Omental fat pad (tissue), 4 donors: ENCODE measurements around the gene CDV3. TPM values are rescaled to one million over a fixed set of nuclear protein-coding genes. Genes with fewer than 3 reads are reported as not detected.

Experiments used
- ATAC-seq: fragments of 150-250 bp; one replicate; pipeline ENCODE4 v1.9.1; 2016; ENCODE audit warnings: mild to moderate bottlenecking, moderate library complexity; ENCODE audit not compliant: low FRiP score
- DNase-seq: peaks from one replicate; pipeline ENCODE4 v3.0.0-alpha.2; 2019; ENCODE audit warnings: low spot score
- CTCF ChIP-seq, 3 donors: fragments of 450-650 bp; IDR thresholded peaks; one replicate each; pipeline ENCODE4 v1.5.1; 2016 to 2017; ENCODE audit warnings: antibody characterized with exemption in 3 of 3, mild to moderate bottlenecking in 3 of 3, moderate library complexity in 2 of 3
- total RNA-seq, 4 donors: library from RNA; depleted of rRNA; stranded (reverse); fragments of >200 nt; gene quantifications; one replicate each; pipeline ENCODE4 v1.1.0, GENCODE V29; 2016

Gene CDV3
- total RNA-seq, 4 donors from 2014 or later: 103 to 290 (median 213) TPM

- no peak for DNase-seq
- TF ChIP-seq CTCF (IDR thresholded peaks at IDR 0.05): no peak
- ATAC-seq: peak; percentile 50
Observed at GRCh38 chr3:133568294-133569014, 5.0 kb upstream of the CDV3 start.

GRCh38 chr3:133570139-133570936 is 3.1 kb upstream of the CDV3 start:
- ATAC-seq (no peak), DNase-seq (no peak)
- no peak for TF ChIP-seq CTCF (IDR thresholded peaks at IDR 0.05)

GRCh38 chr3:133570937-133571320 is 2.6 kb upstream of the CDV3 start:
- DNase-seq (no peak), ATAC-seq (no peak)
- no peak for TF ChIP-seq CTCF (IDR thresholded peaks at IDR 0.05)

- ATAC-seq (no peak), DNase-seq (no peak)
Observed at GRCh38 chr3:133572158-133573053, 1.1 kb upstream of the CDV3 start.

GRCh38 chr3:133573054-133573628 is 345 bp upstream of the CDV3 start:
- ATAC-seq (peak; percentile 95), DNase-seq (peak; percentile 98)
- TF ChIP-seq CTCF (IDR thresholded peaks at IDR 0.05): no peak

More at GRCh38 chr3:133572158-133573053, 1.1 kb upstream of the CDV3 start:
- TF ChIP-seq CTCF (IDR thresholded peaks at IDR 0.05): no peak

GRCh38 chr3:133574260-133574881 is 885 bp downstream of the CDV3 start:
- no peak for DNase-seq
- TF ChIP-seq CTCF (IDR thresholded peaks at IDR 0.05): no peak
- ATAC-seq: peak; percentile 58
